AG08396 (cell line): ENCODE results near the gene AHCTF1.
A peak's percentile ranks its signal among the peaks of the same experiment; 100 is the strongest.

Experiments
- DNase-seq: peaks from one replicate; pipeline ENCODE4 v3.0.0; 2012; ENCODE audit warnings: low spot score, mixed read lengths

Gene AHCTF1

DNA sequence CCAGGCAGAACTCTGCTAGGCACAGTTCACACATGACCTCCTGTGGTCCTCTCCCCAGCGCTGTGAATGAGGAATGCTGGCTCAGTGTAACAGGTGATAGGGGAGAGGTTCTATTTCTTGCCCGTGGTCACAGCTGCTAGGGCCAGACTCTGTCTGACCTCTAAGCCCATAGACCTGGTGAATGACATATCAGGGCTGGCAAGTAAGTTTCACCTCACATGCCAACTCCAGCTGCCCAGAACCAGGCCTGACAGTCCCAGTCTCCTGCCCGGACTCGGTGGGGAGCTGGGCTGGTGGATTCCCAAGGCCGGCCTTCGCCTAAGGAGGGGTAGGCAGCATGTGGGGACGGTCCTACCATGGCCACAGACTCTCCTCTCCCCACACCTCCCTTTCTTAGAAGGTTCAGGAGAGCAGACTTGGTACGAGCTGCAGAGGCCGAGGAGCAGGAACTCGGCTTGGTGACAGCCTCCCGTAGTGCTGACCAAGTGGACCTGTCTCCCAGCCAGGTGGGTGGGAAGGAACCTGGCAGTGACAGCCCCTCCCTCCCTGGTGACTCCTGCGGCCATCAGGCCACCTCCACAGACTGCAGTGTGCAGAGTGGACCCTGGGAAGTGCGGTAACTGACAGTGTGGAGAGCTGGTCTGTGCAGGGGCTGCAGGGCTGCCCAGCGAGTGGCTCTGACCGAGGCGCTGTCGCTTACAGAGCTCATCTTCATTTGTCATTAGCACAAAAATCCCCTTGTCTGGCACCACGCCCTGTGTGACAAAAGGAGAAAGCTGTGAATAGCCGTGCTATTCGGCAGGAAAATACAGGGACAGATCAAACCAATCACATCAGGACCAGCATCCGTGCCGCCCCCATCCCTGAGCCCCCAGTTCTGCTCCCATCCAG, 132.9 kb downstream of the AHCTF1 start:
- no peak for DNase-seq

- no peak for DNase-seq
Observed at GRCh38 chr1:246798107-246798506, 133.6 kb downstream of the AHCTF1 start.

- no peak for DNase-seq
Observed at GRCh38 chr1:246797597-246797996, 134.2 kb downstream of the AHCTF1 start.

DNA sequence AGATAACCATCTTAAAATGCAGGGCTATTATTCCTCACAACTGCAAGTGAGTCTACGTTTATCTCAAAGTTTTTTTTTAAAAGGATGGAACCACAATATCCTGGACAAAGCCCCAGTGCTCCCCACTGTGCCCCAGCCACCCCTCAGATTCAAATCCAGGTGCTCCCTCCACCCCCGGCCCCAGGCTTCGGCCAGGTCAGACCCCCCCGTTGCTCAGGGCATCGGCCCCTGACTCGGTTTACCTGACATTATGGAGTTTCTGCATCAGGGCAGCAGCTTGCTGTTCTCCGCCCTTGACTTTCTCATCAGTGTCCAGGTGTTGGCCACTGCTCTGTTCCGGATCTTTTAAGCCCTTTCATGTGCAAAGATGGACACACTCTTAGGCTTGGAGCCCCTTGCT, 134.6 kb downstream of the AHCTF1 start:
- DNase-seq: no peak

DNA sequence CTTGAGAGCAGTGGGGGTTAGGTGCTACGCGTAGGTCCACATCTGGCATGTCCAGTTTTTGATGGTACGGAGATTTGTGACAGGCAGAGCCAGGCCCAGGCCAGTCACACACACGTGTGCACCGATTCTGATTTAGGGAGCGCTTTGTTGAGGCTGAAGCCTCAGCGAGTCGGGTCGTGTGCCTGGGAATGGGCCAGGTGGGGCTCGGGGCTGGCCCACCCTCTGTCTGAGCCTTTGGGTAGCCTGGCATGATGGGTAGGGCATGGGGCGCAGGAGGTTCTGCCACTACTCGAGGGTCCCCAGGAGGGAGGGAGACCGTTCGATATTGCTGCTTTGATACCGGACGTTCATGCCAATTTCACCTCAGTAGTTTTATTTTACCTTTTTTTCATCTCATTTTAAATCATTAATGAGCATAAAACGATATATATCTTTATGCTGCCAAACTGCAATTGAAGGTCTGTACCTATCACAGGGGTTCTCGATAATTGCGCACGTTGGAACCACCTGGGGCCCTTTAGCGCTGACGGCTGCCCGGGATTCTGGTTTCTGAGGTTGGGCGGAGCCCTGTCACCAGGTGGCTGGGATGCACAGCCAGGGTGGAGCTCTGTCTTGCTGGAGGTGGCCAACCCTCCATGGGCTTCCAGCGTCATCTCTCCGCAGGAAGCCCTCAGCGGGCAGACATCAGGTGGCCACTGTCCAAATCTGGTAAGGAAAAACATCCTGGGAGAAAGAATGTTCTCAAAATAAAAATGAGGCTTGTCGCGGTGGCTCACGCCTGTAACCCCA, 135.6 kb downstream of the AHCTF1 start:
- no peak for DNase-seq

- peak; percentile 56 for DNase-seq
Observed at GRCh38 chr1:246794828-246795671, 136.7 kb downstream of the AHCTF1 start.

- DNase-seq: peak; percentile 48
Observed at GRCh38 chr1:246794048-246794827, 137.5 kb downstream of the AHCTF1 start.

- DNase-seq: no peak
Observed at GRCh38 chr1:246793356-246793896, 138.3 kb downstream of the AHCTF1 start.

DNA sequence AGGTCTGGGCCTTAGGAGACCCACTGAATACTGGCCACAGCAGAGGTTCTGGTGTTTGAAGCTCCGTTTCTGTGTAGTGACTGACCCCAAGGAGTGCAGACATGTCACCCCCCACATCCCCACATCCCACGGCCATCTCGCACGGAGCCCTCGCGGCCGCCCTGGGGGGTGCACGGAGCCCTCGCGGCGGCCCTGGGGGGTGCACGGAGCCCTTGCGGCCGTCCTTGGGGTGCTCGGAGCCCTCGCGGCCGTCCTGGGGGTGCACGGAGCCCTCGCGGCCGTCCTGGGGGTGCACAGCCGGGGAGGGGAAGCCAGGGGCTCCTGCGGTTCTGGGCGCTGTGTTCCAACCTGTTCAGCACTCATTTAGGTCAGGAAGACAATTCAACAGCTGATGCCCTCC, 139.1 kb downstream of the AHCTF1 start:
- no peak for DNase-seq

DNA sequence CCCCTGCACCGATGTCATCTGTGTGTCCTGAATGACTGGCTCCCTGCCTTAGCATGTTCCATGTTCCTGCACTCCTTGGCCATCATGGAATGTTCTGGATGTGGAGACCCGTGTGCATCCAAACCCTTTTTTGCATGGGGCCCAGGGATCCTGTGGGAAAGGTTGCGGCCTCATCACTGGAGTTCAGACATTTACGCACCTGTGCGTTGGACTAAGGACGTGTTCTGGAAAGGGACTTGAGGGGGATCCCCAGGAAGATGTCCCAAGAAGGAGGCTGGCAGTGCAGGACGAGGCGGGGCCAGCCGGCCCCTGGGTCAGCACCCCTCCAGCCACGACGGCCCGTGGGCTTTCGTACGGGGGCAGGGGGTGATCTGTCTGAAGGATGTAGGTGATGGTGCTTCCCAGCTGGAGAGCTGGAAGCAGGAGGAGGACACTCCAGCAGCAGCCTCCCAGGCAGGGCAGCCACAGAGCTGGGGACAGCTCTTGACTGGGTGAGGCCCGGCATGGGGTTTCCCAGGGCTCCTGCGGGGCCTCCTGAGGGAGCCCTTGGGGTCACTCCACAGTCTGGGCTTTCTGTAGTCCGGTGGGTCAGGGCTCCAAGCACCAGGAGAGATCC, 140.3 kb downstream of the AHCTF1 start:
- no peak for DNase-seq

DNA sequence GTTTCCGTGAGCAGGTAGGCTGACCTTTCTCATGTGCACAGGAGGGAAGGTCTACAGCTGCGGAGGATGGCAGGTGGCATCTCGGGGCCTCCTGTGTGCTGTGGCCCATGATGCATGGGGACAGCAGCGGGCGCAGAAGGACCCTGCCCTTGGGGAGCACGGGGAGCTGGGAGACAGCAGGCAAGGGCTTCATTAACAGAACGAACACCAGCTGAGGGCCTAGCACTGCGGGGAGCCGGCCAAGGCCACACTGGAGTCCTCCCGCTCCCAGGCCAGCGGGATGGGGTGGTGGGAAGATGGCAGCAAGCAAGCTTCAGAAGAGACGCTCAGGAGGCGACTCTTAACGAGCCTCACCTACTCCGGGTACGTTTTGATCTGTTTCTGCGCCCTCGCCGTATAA, 140.9 kb downstream of the AHCTF1 start:
- DNase-seq: no peak

GRCh38 chr1:246790364-246790763, 141.4 kb downstream of the AHCTF1 start:
- DNase-seq: no peak

- DNase-seq: no peak
Observed at GRCh38 chr1:246789454-246790339, 142.1 kb downstream of the AHCTF1 start.
